Subcutaneous abdominal adipose tissue (tissue), 5 donors: ENCODE measurements around the gene GUK1.
"Not testable (repeated sequence)": the region's sequence is repeated elsewhere in the genome, so short reads cannot be mapped to it uniquely, and the experiment has no call there.

Experiments used
- H3K27ac ChIP-seq: one replicate; pipeline ENCODE4 v1.7.0; 2013; ENCODE audit warnings: low read depth, mild to moderate bottlenecking, inconsistent platforms, low read length, moderate library complexity
- H3K27me3 ChIP-seq, 5 donors: one replicate each; pipeline ENCODE4 v1.7.0; 2013; ENCODE audit warnings: low read length in 5 of 5, inconsistent platforms in 1 of 5; ENCODE audit not compliant: control insufficient read depth in 5 of 5, insufficient read depth in 4 of 5
- H3K36me3 ChIP-seq, 5 donors: one replicate each; pipeline ENCODE4 v1.7.0; 2013; ENCODE audit warnings: low read length in 5 of 5; ENCODE audit not compliant: control insufficient read depth in 5 of 5, insufficient read depth in 5 of 5
- H3K4me1 ChIP-seq, 5 donors: one replicate each; pipeline ENCODE4 v1.7.0; 2013; ENCODE audit warnings: low read length in 5 of 5, mild to moderate bottlenecking in 3 of 5, moderate library complexity in 1 of 5; ENCODE audit not compliant: control insufficient read depth in 5 of 5, insufficient read depth in 5 of 5
- H3K4me3 ChIP-seq, 5 donors: one replicate each; pipeline ENCODE4 v1.7.0; 2013; ENCODE audit warnings: low read length in 5 of 5, low read depth in 1 of 5
- H3K9ac ChIP-seq, 5 donors: one replicate each; pipeline ENCODE4 v1.7.0; 2013; ENCODE audit warnings: low read length in 5 of 5, mild to moderate bottlenecking in 4 of 5, moderate library complexity in 3 of 5
- H3K9me3 ChIP-seq, 5 donors: one replicate each; pipeline ENCODE4 v1.7.0; 2013; ENCODE audit warnings: low read length in 5 of 5; ENCODE audit not compliant: control insufficient read depth in 5 of 5
- donor health status: healthy.
- donor health status: healthy.
- donor health status: healthy.
- donor health status: healthy.
- donor health status: healthy.

Gene GUK1

GRCh38 chr1:228165372-228166169 is 25.5 kb downstream of the GUK1 start, which contains the start of gene IBA57:
Gene IBA57 (plus strand): TSS chr1:228165804. CDS start chr1:228165817, 13 bp downstream.
- Histone ChIP-seq H3K36me3 (peaks cover 0 to 7% (median 2%) of the 10 kb centered on the region in 5 donors), H3K4me1 (peaks cover 1 to 50% (median 36%) of the 10 kb centered on the region in 5 donors), H3K4me3 (peak within 1 kb of the TSS; percentile 61 to 85 (median 82)), H3K9ac (peak within 1 kb of the TSS; percentile 59 to 91 (median 82)), H3K27ac (peak within 1 kb of the TSS; percentile 84), H3K9me3 (no peaks in the 10 kb centered on the region), H3K27me3 (peaks cover 10 to 21% (median 15%) of the 10 kb centered on the region in 5 donors)

- Histone ChIP-seq H3K9me3 (no peaks in the 10 kb centered on the region), H3K9ac (peak overlapping the region; percentile 44 to 80 (median 59)), H3K27me3 (peaks cover 10 to 20% (median 15%) of the 10 kb centered on the region in 5 donors), H3K4me3 (peak overlapping the region; percentile 58 to 82 (median 64)), H3K36me3 (peaks cover 0 to 7% (median 2%) of the 10 kb centered on the region in 5 donors), H3K4me1 (peaks cover 1 to 48% (median 36%) of the 10 kb centered on the region in 5 donors), H3K27ac (peak overlapping the region; percentile 84)
Measured at GRCh38 chr1:228166170-228166936, 26.3 kb downstream of the GUK1 start.

GRCh38 chr1:228168563-228169270 is 28.6 kb downstream of the GUK1 start:
- Histone ChIP-seq H3K27me3 (no peaks in the 10 kb centered on the region), H3K36me3 (peaks cover 0 to 7% (median 2%) of the 10 kb centered on the region in 5 donors), H3K9me3 (no peaks in the 10 kb centered on the region), H3K4me1 (peaks cover 0 to 25% (median 18%) of the 10 kb centered on the region in 5 donors), H3K27ac (no peak overlapping the region), H3K4me3 (no peak overlapping the region), H3K9ac (no peak overlapping the region)

- Histone ChIP-seq H3K27me3 (no peaks in the 10 kb centered on the region), H3K27ac (no peak overlapping the region), H3K4me3 (no peak overlapping the region), H3K4me1 (peaks cover 0 to 19% (median 18%) of the 10 kb centered on the region in 5 donors), H3K9me3 (no peaks in the 10 kb centered on the region), H3K36me3 (peaks cover 0 to 7% (median 2%) of the 10 kb centered on the region in 5 donors), H3K9ac (no peak overlapping the region)
Measured at GRCh38 chr1:228169345-228169744, 29.3 kb downstream of the GUK1 start.

DNA sequence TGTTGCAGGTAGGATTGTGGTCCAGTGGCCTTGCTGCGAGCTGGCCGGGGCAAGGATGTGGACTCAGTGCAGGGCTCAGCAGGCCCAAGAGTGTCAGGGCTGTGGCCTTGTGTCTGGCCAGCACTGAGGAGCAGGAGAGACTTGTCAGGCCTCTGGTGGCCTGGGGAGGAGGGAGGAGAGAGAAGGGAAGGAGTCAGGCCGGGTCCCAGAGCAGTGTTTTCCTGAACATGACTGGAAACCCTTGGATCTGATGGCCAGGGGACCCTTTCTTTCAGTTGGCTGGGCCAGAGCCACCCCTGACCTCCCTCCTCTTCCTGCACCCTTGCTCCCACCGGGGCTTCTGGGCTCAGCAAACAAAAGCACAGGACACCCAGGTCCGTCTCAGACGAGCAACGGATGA is 30.6 kb downstream of the GUK1 start:
- Histone ChIP-seq H3K27ac (no peak overlapping the region), H3K4me3 (no peak overlapping the region), H3K27me3 (no peaks in the 10 kb centered on the region), H3K36me3 (peaks cover 0 to 20% (median 11%) of the 10 kb centered on the region in 5 donors), H3K9me3 (no peaks in the 10 kb centered on the region), H3K9ac (no peak overlapping the region), H3K4me1 (peaks cover 0 to 12% (median 9%) of the 10 kb centered on the region in 5 donors)

DNA sequence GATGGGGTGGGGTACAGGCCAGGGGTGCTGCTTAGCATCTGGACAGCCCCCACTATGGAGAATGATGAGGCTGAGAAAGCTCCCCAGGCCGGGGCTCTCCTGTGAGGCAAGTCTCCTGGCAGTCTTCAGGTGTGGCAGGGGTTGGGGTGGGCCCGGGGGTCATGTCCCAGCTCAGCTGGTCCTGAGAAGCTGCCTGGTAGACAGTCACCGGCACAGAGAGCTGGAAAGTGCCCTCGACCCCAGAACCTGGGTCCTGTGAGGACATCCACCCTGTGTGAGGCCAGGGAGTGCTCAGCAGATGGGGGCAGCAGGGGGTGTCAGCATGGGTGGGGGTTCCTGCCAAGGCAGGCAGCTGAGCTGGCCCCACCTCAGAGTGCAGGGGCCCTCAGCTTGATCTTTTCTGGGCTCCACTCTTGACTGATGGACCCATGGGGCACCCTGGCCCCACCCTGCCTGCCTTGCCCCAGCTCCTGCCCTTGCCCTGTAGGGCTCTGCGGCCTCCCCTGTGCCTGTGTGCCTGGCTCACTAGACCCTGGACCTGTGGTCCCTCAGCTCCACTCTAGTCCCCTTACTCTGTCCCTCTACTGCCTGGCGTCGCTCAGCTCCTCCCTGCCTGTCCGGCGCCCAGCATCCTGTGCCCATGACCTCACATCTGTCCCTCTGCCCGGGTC is 31.3 kb downstream of the GUK1 start:
- peaks cover 0 to 26% (median 17%) of the 10 kb centered on the region in 5 donors for H3K36me3 ChIP-seq
- no peaks in the 10 kb centered on the region for H3K27me3 ChIP-seq
- no peak overlapping the region for H3K27ac ChIP-seq
- H3K9ac ChIP-seq = no peak overlapping the region
- H3K4me1 ChIP-seq = peaks cover 0 to 10% (median 7%) of the 10 kb centered on the region in 5 donors
- no peak overlapping the region for H3K4me3 ChIP-seq
- no peaks in the 10 kb centered on the region for H3K9me3 ChIP-seq

- H3K36me3 ChIP-seq = peaks cover 0 to 34% (median 20%) of the 10 kb centered on the region in 5 donors
- no peak overlapping the region for H3K4me3 ChIP-seq
- peaks cover 0 to 3% (median 0%) of the 10 kb centered on the region in 5 donors for H3K4me1 ChIP-seq
- no peak overlapping the region for H3K9ac ChIP-seq
- no peaks in the 10 kb centered on the region for H3K9me3 ChIP-seq
- H3K27me3 ChIP-seq = no peaks in the 10 kb centered on the region
- H3K27ac ChIP-seq = no peak overlapping the region
Measured at GRCh38 chr1:228172591-228173527, 32.8 kb downstream of the GUK1 start.

DNA sequence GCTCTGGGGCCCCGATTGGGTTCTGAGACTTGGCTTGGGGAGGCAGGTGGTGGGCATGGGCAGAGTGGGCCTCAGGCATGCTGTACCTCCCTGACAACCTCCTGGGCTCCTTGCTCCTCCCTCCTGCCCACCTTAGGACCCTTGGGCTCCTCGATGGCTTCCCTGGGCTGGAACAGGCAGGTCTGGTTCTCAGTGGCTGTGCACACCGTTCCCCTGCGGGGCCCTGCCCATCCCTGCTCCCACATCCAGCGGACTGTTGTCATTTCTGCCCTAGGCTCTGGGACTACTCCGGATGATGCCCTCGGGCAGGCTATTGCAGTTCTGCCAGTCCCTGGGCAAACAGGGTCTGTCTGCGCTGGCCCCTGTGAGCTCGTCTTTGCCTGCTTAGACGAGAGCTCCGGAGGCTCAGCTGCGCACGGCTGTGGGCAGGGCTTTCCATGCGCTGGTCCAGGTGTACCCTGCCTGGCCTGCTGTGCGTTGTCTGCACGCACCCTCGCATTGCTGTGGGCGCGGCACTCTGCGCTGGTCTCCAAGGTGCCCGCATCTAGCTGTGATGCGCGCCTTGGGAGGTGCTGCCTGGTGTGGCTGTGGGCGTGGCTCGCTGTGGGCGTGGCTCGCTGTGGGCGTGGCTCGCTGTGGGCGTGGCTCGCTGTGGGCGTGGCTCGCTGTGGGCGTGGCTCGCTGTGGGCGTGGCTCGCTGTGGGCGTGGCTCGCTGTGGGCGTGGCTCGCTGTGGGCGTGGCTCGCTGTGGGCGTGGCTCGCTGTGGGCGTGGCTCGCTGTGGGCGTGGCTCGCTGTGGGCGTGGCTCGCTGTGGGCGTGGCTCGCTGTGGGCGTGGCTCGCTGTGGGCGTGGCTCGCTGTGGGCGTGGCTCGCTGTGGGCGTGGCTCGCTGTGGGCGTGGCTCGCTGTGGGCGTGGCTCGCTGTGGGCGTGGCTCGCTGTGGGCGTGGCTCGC is 33.7 kb downstream of the GUK1 start:
- H3K27me3 ChIP-seq, H3K27ac ChIP-seq, H3K9me3 ChIP-seq, H3K4me1 ChIP-seq, H3K4me3 ChIP-seq, H3K9ac ChIP-seq: not testable (repeated sequence)
- peaks cover 0 to 27% (median 19%) of the 10 kb centered on the region in 5 donors for H3K36me3 ChIP-seq
